Measurements from ENCODE around the gene OR1K1. TPM values are rescaled to one million over a fixed set of nuclear protein-coding genes. Genes with fewer than 3 reads are reported as not detected.

OR1K1 gene
- total and polyA plus RNA-seq, 7 donors: not detected

DNA sequence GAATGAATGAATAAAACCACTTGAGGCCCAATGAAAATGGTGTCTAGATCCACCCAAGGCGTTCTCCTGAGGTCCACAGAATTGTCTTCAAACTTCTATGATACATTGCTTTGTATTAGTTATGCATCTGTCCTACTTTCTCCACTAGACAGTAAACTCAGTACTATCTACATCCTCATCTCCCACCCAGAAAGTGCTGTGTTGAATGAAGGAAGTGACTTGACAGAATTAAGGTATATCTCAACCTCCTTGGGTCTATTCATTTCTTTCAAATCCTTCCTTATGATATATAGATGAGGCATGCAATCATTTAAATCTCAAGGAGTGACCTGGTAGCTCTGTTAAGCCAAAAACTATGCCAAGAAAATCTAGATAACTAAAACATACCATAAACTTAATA lies 44.2 kb downstream of the OR1K1 start:
- no peak for ATAC-seq
- H3K4me3 ChIP-seq: no peak overlapping the region
- 96 to 100% (median 100%) methylated on average over 1 of the region's 1 CpG for WGBS, 3 donors
- no peaks in the 10 kb centered on the region for H3K9me3 ChIP-seq
- no peak for DNase-seq
- peaks cover 0 to 44% of the 10 kb centered on the region in 2 donors for H3K36me3 ChIP-seq (ENCODE audit: insufficient read depth in 1 of 2, low read depth in 1 of 2)
- no peaks in the 10 kb centered on the region for H3K4me1 ChIP-seq
- H3K27ac ChIP-seq: no peak overlapping the region
- intact Hi-C loops (cut with DNase I): no loop called here
- no peaks in the 10 kb centered on the region for H3K27me3 ChIP-seq (ENCODE audit: insufficient read depth in 3 of 3, low read length in 2 of 3)
- TF ChIP-seq, protein P1, sequence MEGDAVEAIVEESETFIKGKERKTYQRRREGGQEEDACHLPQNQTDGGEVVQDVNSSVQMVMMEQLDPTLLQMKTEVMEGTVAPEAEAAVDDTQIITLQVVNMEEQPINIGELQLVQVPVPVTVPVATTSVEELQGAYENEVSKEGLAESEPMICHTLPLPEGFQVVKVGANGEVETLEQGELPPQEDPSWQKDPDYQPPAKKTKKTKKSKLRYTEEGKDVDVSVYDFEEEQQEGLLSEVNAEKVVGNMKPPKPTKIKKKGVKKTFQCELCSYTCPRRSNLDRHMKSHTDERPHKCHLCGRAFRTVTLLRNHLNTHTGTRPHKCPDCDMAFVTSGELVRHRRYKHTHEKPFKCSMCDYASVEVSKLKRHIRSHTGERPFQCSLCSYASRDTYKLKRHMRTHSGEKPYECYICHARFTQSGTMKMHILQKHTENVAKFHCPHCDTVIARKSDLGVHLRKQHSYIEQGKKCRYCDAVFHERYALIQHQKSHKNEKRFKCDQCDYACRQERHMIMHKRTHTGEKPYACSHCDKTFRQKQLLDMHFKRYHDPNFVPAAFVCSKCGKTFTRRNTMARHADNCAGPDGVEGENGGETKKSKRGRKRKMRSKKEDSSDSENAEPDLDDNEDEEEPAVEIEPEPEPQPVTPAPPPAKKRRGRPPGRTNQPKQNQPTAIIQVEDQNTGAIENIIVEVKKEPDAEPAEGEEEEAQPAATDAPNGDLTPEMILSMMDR (IDR thresholded peaks at IDR 0.05): no peak

DNA sequence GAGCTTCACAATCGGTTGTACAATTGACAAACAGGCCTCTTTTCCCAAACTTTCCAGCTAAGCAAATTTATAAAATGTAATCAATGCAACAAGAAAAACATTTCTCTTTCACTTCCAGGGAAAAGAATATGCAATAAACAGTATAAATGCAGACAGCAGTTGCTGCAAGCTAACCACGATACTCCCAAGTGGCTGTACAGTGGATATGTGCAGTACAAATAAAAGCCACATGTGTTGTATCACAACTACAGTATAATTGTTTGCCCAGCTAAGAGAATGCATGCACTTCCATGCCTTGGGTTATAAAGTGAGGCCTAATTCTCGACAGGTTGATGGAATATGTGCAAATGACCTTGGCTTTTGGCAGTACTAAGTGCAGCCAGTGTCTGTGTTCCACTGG lies 45.2 kb downstream of the OR1K1 start:
- Histone ChIP-seq H3K4me3 (no peak overlapping the region), H3K27ac (no peak overlapping the region), H3K9me3 (no peaks in the 10 kb centered on the region), H3K36me3 (ENCODE audit: insufficient read depth in 1 of 2, low read depth in 1 of 2) (peaks cover 0 to 54% of the 10 kb centered on the region in 2 donors), H3K27me3 (ENCODE audit: insufficient read depth in 3 of 3, low read length in 2 of 3) (no peaks in the 10 kb centered on the region), H3K4me1 (no peaks in the 10 kb centered on the region)
- 83 to 85% (median 85%) methylated on average over 3 of the region's 3 CpGs for WGBS, 3 donors
- TF ChIP-seq, protein P1 (IDR thresholded peaks at IDR 0.05): no peak
- intact Hi-C loops (cut with DNase I): loop anchor here in 1 of 2 donors (5.0 kb wide), 1 partner anchor 42 kb away; no protein-coding TSS in a partner anchor
- ATAC-seq (no peak), DNase-seq (no peak)

DNA sequence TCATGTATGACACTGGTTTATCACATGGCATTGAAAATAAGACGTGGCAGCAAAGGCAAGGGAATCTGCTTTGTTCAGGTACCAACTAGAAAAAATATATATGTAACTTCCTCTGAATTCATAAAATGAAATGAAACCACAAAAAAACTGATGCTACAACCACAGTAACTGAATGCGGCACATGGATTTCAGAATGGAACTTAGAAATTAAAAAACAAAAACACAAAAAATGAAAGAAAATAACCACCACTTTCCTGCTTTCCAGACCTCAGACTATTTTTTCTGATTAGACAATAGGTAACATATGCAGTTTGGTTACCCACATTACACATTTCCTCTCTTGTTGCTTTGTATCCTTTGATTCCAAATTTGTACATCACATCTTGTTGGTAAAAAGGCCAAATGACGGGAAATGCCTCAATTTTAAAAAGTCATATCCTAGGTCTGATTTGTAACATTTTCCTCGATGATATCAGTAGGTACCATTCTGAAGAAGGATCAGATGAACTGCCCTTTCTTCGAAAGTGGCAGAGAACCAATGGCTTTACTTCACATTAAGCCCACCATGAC lies 46.5 kb downstream of the OR1K1 start:
- ATAC-seq (no peak), DNase-seq (no peak)
- no peaks in the 10 kb centered on the region for H3K9me3 ChIP-seq
- TF ChIP-seq, protein P1 (IDR thresholded peaks at IDR 0.05): no peak
- peaks cover 4 to 67% of the 10 kb centered on the region in 2 donors for H3K36me3 ChIP-seq (ENCODE audit: insufficient read depth in 1 of 2, low read depth in 1 of 2)
- no peaks in the 10 kb centered on the region for H3K4me1 ChIP-seq
- no peak overlapping the region for H3K27ac ChIP-seq
- intact Hi-C loops (cut with DNase I): loop anchor here in 1 of 2 donors (5.0 kb wide), 1 partner anchor 41 kb away; no protein-coding TSS in a partner anchor
- H3K27me3 ChIP-seq (ENCODE audit: insufficient read depth in 3 of 3, low read length in 2 of 3): no peaks in the 10 kb centered on the region
- WGBS, 3 donors: 92 to 95% (median 94%) methylated on average over 5 of the region's 5 CpGs
- H3K4me3 ChIP-seq: no peak overlapping the region

DNA sequence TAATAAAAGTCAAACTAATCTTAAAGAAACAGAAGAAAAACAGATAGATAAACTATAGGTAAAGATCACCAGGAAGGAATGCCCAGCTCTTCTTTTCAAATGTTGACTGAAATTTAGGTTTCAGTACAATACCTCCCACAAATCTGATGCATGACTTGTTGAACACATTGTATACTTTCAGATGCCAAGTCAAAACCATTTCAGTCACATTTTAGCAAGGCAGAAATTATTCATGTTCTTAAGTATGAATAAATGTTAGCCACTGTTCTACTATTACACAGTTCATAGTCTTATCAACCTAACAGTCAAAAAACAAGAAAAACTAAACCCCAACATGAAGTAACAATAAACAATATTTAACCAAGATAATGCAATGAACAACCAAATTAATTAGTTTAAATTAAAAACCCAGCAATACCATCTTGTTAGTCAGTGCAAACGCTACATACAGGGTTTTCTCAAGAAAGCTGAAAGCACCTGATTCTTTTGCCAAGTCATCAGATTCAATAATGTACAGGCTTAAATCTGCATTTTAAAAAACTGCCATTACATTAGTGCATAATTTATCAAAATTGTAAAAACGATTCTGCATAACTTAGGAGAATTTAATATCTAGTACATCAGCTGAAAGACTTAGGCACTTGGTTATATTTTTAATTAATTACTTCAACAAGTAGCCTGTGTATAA lies 48.5 kb downstream of the OR1K1 start:
- Histone ChIP-seq H3K27ac (no peak overlapping the region), H3K27me3 (ENCODE audit: insufficient read depth in 3 of 3, low read length in 2 of 3) (no peaks in the 10 kb centered on the region), H3K4me1 (no peaks in the 10 kb centered on the region), H3K4me3 (no peak overlapping the region), H3K9me3 (no peaks in the 10 kb centered on the region), H3K36me3 (ENCODE audit: insufficient read depth in 1 of 2, low read depth in 1 of 2) (peaks cover 4 to 75% of the 10 kb centered on the region in 2 donors)
- intact Hi-C loops (cut with DNase I): loop anchor here in 1 of 2 donors (5.0 kb wide), 1 partner anchor 39 kb away; no protein-coding TSS in a partner anchor
- WGBS, 3 donors: 86 to 95% (median 91%) methylated on average over 2 of the region's 2 CpGs
- ATAC-seq: no peak
- TF ChIP-seq, protein P1 (IDR thresholded peaks at IDR 0.05): no peak
- no peak for DNase-seq

Other genes starting within 250 kb of the OR1K1 start
- gene OR1N2, start 247.0 kb upstream of the OR1K1 start, total RNA-seq: not detected
- gene OR1N2, start 247.0 kb upstream of the OR1K1 start, polyA plus RNA-seq: not detected
- gene OR1L8, start 216.7 kb upstream of the OR1K1 start, total RNA-seq: not detected
- gene OR1L8, start 216.7 kb upstream of the OR1K1 start, polyA plus RNA-seq: not detected
- gene OR1Q1, start 185.4 kb upstream of the OR1K1 start, total RNA-seq: not detected
- not detected for gene OR1Q1, start 185.4 kb upstream of the OR1K1 start, polyA plus RNA-seq
- not detected for gene OR1B1, start 142.5 kb upstream of the OR1K1 start, total RNA-seq
- not detected for gene OR1B1, start 142.5 kb upstream of the OR1K1 start, polyA plus RNA-seq
- gene OR1L1, start 138.4 kb upstream of the OR1K1 start, total RNA-seq: not detected
- gene OR1L1, start 138.4 kb upstream of the OR1K1 start, polyA plus RNA-seq: not detected
- not detected for gene OR1L3, start 125.0 kb upstream of the OR1K1 start, total RNA-seq
- not detected for gene OR1L3, start 125.0 kb upstream of the OR1K1 start, polyA plus RNA-seq
- gene OR1L4, start 76.1 kb upstream of the OR1K1 start, total RNA-seq: not detected
- not detected for gene OR1L4, start 76.1 kb upstream of the OR1K1 start, polyA plus RNA-seq
- not detected for gene OR1L6, start 57.8 kb upstream of the OR1K1 start, total RNA-seq
- gene OR1L6, start 57.8 kb upstream of the OR1K1 start, polyA plus RNA-seq: not detected
- gene OR5C1, start 11.2 kb upstream of the OR1K1 start, total RNA-seq: not detected
- not detected for gene OR5C1, start 11.2 kb upstream of the OR1K1 start, polyA plus RNA-seq
- gene PDCL, start 28.5 kb downstream of the OR1K1 start, total RNA-seq: 1 to 10 TPM; 4.1 to 5.7 (median 4.5) TPM
- 1 to 10 TPM; 3.8 to 5.1 (median 4.7) TPM for gene PDCL, start 28.5 kb downstream of the OR1K1 start, polyA plus RNA-seq
- gene RC3H2, start 105.2 kb downstream of the OR1K1 start, total RNA-seq: 10 to 100 TPM; 24.8 to 33.7 (median 31.6) TPM
- 10 to 100 TPM in 2 of 3 donors, 1 to 10 TPM in 1; 5.6 to 23.4 (median 11.3) TPM for gene RC3H2, start 105.2 kb downstream of the OR1K1 start, polyA plus RNA-seq
- gene ZBTB6, start 113.2 kb downstream of the OR1K1 start, total RNA-seq: 1 to 10 TPM; 6.1 to 8.7 (median 6.4) TPM
- 10 to 100 TPM in 1 of 3 donors, 1 to 10 TPM in 2; 3.9 to 12.6 (median 3.9) TPM for gene ZBTB6, start 113.2 kb downstream of the OR1K1 start, polyA plus RNA-seq
- 1 to 10 TPM; 2.0 to 4.8 (median 2.8) TPM for gene ZBTB26, start 131.4 kb downstream of the OR1K1 start, total RNA-seq
- 1 to 10 TPM; 2.2 to 4.3 (median 3.9) TPM for gene ZBTB26, start 131.4 kb downstream of the OR1K1 start, polyA plus RNA-seq
- gene RABGAP1, start 140.9 kb downstream of the OR1K1 start, total RNA-seq: 10 to 100 TPM; 32.8 to 57.9 (median 39.2) TPM
- gene RABGAP1, start 140.9 kb downstream of the OR1K1 start, polyA plus RNA-seq: 10 to 100 TPM; 15.5 to 33.8 (median 16.1) TPM
- gene GPR21, start 233.5 kb downstream of the OR1K1 start, total RNA-seq: under 1 TPM in 1 of 4 donors, not detected in 3; 0.64 TPM
- under 1 TPM in 2 of 3 donors, not detected in 1; 0.05 to 0.12 TPM for gene GPR21, start 233.5 kb downstream of the OR1K1 start, polyA plus RNA-seq